Endometrial microvascular endothelial cells (primary cell): ENCODE measurements around the gene S100A7A. TPM values are rescaled to one million over a fixed set of nuclear protein-coding genes. Genes with fewer than 3 reads are reported as not detected.
"Not testable (repeated sequence)": the region's sequence is repeated elsewhere in the genome, so short reads cannot be mapped to it uniquely, and the experiment has no call there.

Experiments
- in situ Hi-C: cut with HindIII; loops from 2 replicates; pipeline ENCODE4 v1.10.0; 2017; ENCODE audit warnings: low sequenced_read_pairs, low pct_unique_long_range_greater_than_20kb; ENCODE audit errors: inconsistent ontology term
- total RNA-seq: library from RNA; depleted of rRNA; stranded (reverse); fragments of >200 nt; gene quantifications from one replicate; pipeline ENCODE4 v1.2.3, GENCODE V29; 2015; ENCODE audit errors: inconsistent ontology term

S100A7A gene
- total RNA-seq, 1 donor from 2014 or later = not detected

DNA sequence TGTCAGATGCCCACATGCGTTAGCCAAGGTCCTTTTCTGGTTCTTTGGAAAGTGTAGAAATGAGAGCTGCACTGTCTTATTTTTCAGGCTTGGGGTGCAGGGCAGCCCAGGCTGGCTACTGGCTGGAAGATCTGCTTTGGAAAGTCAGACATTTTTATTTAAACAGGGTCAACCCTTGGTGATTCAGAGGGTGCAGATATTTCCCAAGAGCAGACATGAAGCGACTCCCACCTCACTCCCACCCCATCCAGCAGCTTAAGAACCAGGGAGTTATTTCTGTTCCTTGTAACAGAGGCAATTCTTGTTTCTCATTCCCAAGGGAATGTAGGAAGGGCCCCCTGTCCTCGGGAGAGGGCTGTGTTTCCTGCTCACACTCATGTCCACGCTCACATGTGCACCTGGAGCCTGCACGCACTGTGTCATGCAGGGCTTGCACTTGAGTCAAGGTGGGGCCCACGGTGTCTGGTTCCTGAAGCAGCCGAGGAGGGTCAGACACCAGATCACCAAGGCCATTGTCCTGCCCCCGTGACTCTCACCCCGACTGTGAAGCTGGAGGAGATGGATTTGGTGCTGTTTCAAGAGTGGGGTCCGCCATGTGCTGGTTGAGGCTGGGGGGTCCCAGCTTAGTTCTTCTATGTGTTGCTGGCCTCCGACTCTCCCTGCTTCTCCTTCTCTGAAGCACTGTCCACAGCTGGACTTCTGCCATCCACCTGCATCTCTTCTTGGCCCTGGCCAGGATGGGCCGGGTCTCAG, 992 bp downstream of the S100A7A start:
- in situ Hi-C loops = no loop called here

DNA sequence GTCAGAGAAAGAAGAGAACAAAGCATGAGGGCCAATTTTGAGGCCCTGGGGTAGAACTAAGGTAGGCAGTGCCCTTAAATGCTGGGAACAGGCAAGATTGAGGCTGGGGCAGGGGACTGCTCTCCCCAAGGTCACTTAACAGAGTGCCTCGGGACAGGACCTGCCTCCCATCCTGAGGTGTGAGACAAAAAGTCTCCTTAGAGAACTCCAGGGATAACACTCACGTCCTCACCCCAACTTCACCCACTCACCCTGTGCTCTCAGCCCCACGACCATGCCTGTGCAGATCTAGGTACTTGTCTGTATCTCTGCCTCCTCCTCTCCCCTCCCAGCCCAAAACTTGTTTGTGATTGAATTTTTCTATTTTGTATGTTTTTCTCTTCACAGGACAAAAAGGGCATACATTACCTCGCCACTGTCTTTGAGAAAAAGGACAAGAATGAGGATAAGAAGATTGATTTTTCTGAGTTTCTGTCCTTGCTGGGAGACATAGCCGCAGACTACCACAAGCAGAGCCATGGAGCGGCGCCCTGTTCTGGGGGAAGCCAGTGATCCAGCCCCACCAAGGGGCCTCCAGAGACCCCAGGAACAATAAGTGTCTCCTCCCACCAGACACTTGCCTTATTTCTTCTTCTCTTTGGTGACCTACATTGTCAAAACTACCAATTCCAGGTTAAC, 2.6 kb downstream of the S100A7A start:
- in situ Hi-C loops = not testable (repeated sequence)

GRCh38 chr1:153419436-153419793, 3.1 kb downstream of the S100A7A start:
- in situ Hi-C loops = not testable (repeated sequence)

DNA sequence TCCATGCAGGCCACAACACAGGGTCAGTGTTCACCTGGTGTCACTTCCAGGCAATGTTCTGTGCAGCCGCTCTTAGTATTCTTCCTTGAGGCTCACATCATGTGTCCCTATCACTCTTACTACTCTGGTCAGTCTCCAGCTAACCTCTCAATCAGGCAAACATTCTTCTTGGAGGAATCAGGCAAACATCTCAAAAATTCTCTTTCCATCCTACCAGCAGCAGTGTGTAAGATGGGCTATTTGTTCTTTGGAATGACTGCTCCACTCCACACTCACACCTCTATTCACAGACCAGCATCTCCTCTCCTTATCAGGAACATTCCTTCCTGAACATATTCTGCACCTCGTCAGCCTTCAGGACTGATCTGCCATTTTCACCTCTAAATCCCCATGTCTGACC, 4.0 kb downstream of the S100A7A start:
- in situ Hi-C loops = no loop called here

GRCh38 chr1:153422450-153423068, 6.2 kb downstream of the S100A7A start:
- in situ Hi-C loops = no loop called here

DNA sequence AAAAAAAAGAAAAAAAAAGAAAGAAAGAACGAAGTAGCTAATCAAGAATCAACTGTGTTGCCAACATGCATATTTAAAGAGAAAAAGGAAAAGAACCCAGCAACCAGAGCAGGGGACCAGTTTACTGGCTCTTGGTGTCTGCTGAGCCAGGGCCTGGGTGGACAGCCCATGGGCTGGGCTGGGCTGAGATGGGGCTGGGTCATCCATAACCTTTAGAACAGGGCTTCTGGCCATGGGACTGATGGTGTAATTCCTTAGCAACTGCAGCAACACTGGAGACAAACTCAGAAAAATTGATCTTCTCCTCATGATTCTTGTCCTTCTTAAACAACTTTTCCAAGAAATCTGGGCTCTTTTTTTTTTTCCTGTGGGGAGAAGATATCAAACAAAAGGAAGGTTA, 10.5 kb downstream of the S100A7A start:
- in situ Hi-C loops = no loop called here

GRCh38 chr1:153428073-153428638, 11.8 kb downstream of the S100A7A start:
- in situ Hi-C loops = no loop called here

GRCh38 chr1:153428791-153429190, 12.5 kb downstream of the S100A7A start:
- in situ Hi-C loops = no loop called here

GRCh38 chr1:153429266-153430165, 13.2 kb downstream of the S100A7A start:
- in situ Hi-C loops = no loop called here

DNA sequence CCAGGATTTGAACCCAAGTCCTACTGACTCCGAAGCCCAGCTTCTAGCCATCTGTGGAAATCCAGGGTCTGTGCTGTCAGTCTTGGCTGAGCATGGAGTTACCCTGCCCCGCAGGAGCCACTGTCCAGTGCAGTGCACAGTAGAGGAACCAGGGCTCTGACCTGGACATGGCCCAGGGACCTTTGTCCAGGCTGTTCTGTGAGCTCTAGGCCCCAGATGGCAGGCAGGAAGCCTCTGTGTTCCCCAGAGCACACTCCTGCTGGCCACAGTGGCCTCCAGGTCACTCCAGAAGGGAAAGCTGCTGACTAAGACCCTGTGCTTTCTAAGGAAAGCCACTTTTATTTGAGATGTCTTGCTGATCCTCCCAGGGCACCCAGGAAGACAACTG, 13.8 kb downstream of the S100A7A start:
- in situ Hi-C loops = no loop called here

GRCh38 chr1:153430561-153430960, 14.2 kb downstream of the S100A7A start:
- in situ Hi-C loops = no loop called here

- in situ Hi-C loops = no loop called here
These were observed 14.7 kb downstream of the S100A7A start for GRCh38 chr1:153431002-153431401.

DNA sequence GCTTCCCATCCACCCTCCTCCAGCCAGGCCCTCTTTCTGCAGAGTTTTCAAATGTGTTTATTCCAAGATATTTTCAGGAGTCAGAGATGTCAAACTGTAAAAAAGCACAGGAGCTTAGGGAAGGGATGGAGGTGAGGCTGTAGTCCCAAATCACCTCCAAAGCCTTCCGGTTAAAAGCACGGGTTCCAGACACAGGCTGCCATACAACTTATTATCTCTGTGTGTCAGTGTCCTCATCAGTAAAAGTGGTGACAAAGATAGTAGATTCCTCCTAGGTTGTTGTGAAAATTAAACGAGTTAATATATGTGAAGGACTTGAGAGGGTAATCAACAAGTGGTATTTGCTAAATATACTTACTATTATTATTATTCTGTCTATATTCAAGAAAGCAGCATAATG, 15.1 kb downstream of the S100A7A start:
- in situ Hi-C loops = no loop called here

DNA sequence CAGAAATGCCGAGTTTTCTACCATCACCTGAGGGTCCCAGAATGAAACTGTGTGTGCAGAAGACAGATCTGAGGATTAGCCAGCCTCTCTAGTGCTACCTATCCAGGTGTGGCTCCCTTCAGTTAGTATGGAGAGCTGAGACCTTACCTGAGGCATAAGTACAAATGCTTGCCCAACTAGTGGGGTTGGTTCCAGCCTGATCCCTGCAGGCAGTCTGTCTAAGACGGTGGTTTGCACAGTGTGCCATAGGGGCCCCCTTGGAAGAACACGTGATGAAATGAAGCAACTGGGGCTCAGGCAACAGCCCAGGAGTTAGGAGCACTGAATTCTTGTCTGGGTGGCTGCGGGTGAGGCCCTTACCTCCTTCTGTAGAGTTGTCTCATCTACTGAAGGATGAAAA, 15.6 kb downstream of the S100A7A start:
- in situ Hi-C loops = no loop called here

DNA sequence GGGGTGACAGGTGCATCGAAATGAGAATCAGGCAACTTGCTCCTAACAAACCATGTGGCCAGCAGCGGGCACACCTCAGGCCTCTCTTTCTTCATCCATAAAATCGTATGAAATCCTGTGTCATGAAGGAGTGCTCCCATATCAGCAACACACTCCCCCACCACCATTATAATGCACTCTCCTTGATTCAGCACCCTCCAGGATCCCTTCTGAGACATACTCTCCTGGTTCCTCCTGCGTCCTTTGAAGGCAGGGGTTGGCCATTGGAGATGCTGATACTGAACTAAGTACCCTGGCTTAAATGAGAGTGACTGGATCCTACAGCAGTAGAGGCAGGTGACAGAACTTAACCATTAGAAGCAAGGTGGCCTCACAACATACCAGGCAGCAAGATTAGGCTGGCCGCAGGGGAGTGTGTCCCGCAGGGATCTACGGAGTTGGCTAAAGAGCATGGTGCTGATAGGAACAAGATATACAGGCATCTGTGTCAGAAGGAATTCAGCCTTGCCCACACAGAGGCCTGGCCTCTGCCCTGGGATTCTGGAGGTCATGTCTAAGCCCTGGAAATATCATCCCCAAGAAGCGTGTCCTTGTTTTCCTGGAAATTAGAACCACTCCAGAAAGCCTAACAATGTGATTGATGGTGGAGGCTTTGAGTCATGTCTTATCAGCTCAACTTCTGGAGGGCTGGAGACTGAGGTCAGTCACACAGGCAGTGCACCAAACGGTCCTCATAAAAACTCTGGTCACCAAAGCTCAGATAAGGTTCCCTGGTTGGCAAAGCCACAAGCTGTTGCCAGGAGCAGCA, 16.8 kb downstream of the S100A7A start:
- in situ Hi-C loops = no loop called here

- in situ Hi-C loops = no loop called here
These were observed 18.6 kb downstream of the S100A7A start for GRCh38 chr1:153434746-153435455.

GRCh38 chr1:153437236-153437635, 20.9 kb downstream of the S100A7A start:
- in situ Hi-C loops = no loop called here

DNA sequence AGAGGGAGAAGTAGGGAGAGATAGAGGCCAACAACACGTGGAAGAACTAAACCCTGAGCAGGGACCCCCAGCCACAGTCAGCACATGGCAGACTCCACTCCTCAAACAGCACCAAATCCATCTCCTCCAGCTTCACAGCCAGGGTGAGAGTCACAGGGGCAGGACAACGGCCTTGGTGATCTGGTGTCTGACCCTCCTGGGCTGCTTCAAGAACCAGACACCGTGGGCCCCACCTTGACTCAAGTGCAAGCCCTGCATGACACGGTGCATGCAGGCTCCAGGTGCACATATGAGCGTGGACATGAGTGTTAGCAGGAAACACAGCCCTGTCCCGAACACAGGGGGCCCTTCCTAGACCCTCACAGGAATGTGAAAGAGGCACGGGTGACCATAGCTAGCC, 22.3 kb downstream of the S100A7A start:
- in situ Hi-C loops = no loop called here
